Lower lobe of right lung (tissue), 2 donors: ENCODE data around the gene MEGF9. TPM values are rescaled to one million over a fixed set of nuclear protein-coding genes. Genes with fewer than 3 reads are reported as not detected.

ENCODE experiments used
- ATAC-seq, 2 donors: fragments of 200-7000 bp; cut with Tn5 transposase; one replicate each; pipeline ENCODE4 v1.9.1; 2020 to 2022; ENCODE audit warnings: mild to moderate bottlenecking in 2 of 2, moderate library complexity in 2 of 2
- DNase-seq: peaks from one replicate; pipeline ENCODE4 v3.0.0-alpha.2; 2020
- H3K27ac ChIP-seq: fragments of 200-600 bp; one replicate; pipeline ENCODE4 v1.8.0; 2022
- H3K27me3 ChIP-seq: fragments of 200-600 bp; one replicate; pipeline ENCODE4 v1.8.0; 2022; ENCODE audit warnings: low read depth
- H3K36me3 ChIP-seq: fragments of 200-600 bp; one replicate; pipeline ENCODE4 v1.8.0; 2022; ENCODE audit warnings: mild to moderate bottlenecking
- H3K4me1 ChIP-seq: fragments of 200-600 bp; one replicate; pipeline ENCODE4 v1.8.0; 2022
- H3K4me3 ChIP-seq: fragments of 200-600 bp; one replicate; pipeline ENCODE4 v1.8.0; 2022; ENCODE audit warnings: mild to moderate bottlenecking
- H3K9me3 ChIP-seq: fragments of 200-600 bp; one replicate; pipeline ENCODE4 v1.8.0; 2022
- intact Hi-C: fragments of 100-400 bp; cut with DNase I; formaldehyde crosslinking; loops from one replicate; pipeline ENCODE4 v1.11.0; 2022
- long read RNA-seq: library from polyadenylated mRNA; unstranded; transcript quantifications from one replicate; pipeline ENCODE4 v2.0.0, GENCODE V29; 2021
- total RNA-seq: library from RNA; stranded (reverse); fragmentation: NEBNext Ultra II Directional; extraction: Animal tissue kit (Norgen Biotek cat#: 25700); gene quantifications from one replicate; pipeline ENCODE4 v1.2.1, GENCODE V29; 2021
- TF ChIP-seq, protein P1 (sequence below): fragments of 200-600 bp; IDR thresholded peaks from one replicate; pipeline ENCODE4 v1.8.0; 2022; ENCODE audit warnings: antibody characterized with exemption, mild to moderate bottlenecking
- donor health status: DM: no; HTN: yes; CAD: no; lungs with severe emphysema.

MEGF9 gene
- total RNA-seq: 71.1 TPM
- long read RNA-seq, full-length matches to known transcripts: 8 of 49 reads
- long read RNA-seq, partial matches to known transcripts: 7 of 49 reads
- long read RNA-seq, other reads (novel, unspliced or antisense): 34 of 49 reads

DNA sequence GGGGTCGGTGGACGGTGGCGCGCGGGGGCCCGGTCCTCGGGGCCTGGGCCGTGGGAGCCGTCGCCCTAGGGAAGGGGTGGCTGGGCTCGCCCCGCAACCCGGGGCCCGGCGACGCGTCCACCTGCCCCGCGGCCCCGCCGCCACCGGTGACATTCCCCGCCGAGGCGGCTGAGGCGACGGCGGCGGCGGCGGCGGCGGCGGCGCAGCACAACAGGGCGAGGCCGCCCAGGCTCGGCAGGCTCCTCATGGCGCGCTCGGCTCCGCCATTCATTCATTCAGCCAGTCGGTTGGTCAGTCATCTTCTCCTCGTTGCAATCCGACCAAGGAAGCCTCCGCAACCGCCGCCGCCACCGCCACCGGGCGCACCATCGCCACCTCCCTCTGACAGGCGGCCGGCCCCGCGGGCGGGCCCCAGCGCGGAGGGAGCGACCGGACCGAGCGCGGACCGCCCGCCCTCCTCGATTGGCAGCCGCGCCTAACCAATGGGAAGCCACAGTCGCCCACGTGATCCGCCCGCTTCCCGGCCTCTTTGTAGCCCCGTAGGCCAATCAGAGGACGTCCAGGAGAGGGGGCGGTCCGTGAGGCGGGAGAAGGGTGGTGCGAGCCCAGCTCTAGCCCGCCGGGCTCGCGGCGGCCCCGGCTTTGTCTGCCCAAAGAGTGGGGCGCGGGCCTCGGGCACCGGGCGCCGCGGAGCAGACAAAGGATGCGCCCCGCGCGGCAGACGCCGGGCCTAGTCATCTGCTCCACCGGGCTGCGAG lies at the start of gene MEGF9:
TSS of gene MEGF9 (minus strand) at position 383 of the 758 bp plus-strand sequence. CDS start at position 271, 112 bp downstream.
- intact Hi-C loops: no loop called here
- H3K27ac ChIP-seq: peak within 1 kb of the TSS; percentile 90
- peak within 1 kb of the TSS; percentile 92 for H3K4me3 ChIP-seq
- peaks cover 3% of the 10 kb centered on the region for H3K36me3 ChIP-seq
- TF ChIP-seq, protein P1, sequence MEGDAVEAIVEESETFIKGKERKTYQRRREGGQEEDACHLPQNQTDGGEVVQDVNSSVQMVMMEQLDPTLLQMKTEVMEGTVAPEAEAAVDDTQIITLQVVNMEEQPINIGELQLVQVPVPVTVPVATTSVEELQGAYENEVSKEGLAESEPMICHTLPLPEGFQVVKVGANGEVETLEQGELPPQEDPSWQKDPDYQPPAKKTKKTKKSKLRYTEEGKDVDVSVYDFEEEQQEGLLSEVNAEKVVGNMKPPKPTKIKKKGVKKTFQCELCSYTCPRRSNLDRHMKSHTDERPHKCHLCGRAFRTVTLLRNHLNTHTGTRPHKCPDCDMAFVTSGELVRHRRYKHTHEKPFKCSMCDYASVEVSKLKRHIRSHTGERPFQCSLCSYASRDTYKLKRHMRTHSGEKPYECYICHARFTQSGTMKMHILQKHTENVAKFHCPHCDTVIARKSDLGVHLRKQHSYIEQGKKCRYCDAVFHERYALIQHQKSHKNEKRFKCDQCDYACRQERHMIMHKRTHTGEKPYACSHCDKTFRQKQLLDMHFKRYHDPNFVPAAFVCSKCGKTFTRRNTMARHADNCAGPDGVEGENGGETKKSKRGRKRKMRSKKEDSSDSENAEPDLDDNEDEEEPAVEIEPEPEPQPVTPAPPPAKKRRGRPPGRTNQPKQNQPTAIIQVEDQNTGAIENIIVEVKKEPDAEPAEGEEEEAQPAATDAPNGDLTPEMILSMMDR: peak; percentile 6
- H3K9me3 ChIP-seq: no peaks in the 10 kb centered on the region
- H3K4me1 ChIP-seq: peaks cover 37% of the 10 kb centered on the region
- peak; percentile 98 for ATAC-seq
- peak; percentile 99 for DNase-seq
- H3K27me3 ChIP-seq: no peaks in the 10 kb centered on the region

DNA sequence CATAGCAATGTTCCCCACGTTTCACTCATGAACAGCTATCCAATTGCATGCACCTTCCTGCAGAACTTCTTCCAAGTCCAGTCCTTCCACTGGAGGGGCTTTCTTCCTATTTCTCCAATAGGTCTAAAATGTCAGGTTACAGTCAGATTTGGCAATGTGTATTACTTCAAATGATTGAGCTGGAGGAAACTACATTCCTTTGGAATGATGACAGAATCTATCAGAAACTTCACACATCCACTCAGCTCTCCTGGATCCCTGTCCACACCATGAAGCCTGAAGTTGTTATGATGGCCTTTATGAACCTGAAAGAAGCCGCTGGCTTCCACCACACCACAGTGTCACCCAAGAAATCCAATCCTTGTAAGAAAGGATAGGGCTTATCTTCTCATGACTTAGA lies 46.7 kb upstream of the MEGF9 start:
- TF ChIP-seq, protein P1: no peak
- DNase-seq (no peak), ATAC-seq (no peak)
- intact Hi-C loops: no loop called here
- Histone ChIP-seq H3K27me3 (no peaks in the 10 kb centered on the region), H3K36me3 (peaks cover 74% of the 10 kb centered on the region), H3K4me1 (peaks cover 24% of the 10 kb centered on the region), H3K4me3 (no peak overlapping the region), H3K9me3 (no peaks in the 10 kb centered on the region), H3K27ac (no peak overlapping the region)

GRCh38 chr9:120759755-120760400 lies 45.6 kb upstream of the MEGF9 start:
- ATAC-seq: no peak
- DNase-seq: no peak
- H3K36me3 ChIP-seq: peaks cover 63% of the 10 kb centered on the region
- H3K27ac ChIP-seq: no peak overlapping the region
- no peaks in the 10 kb centered on the region for H3K27me3 ChIP-seq
- no peaks in the 10 kb centered on the region for H3K9me3 ChIP-seq
- intact Hi-C loops: no loop called here
- H3K4me3 ChIP-seq: no peak overlapping the region
- TF ChIP-seq, protein P1: no peak
- H3K4me1 ChIP-seq: peaks cover 27% of the 10 kb centered on the region

GRCh38 chr9:120758544-120758943 lies 44.3 kb upstream of the MEGF9 start:
- intact Hi-C loops: no loop called here
- peaks cover 50% of the 10 kb centered on the region for H3K36me3 ChIP-seq
- no peaks in the 10 kb centered on the region for H3K27me3 ChIP-seq
- TF ChIP-seq, protein P1: no peak
- H3K9me3 ChIP-seq: no peaks in the 10 kb centered on the region
- H3K4me3 ChIP-seq: no peak overlapping the region
- H3K27ac ChIP-seq: no peak overlapping the region
- ATAC-seq (no peak), DNase-seq (no peak)
- H3K4me1 ChIP-seq: peaks cover 27% of the 10 kb centered on the region

- peak overlapping the region; percentile 3 for H3K27ac ChIP-seq
- H3K4me1 ChIP-seq: peaks cover 27% of the 10 kb centered on the region
- intact Hi-C loops: no loop called here
- peaks cover 37% of the 10 kb centered on the region for H3K36me3 ChIP-seq
- DNase-seq (no peak), ATAC-seq (peak in 1 of 2 donors; percentile 30)
- no peaks in the 10 kb centered on the region for H3K27me3 ChIP-seq
- H3K9me3 ChIP-seq: no peaks in the 10 kb centered on the region
- TF ChIP-seq, protein P1: no peak
- no peak overlapping the region for H3K4me3 ChIP-seq
Measured at GRCh38 chr9:120757026-120757913, 43.0 kb upstream of the MEGF9 start.
